HTERT RPE-1 (cell line): ENCODE measurements around the gene SACS.

ENCODE experiments used
- in situ Hi-C: fragments of 300-500 bp; cut with MboI; formaldehyde crosslinking; loops from 4 replicates; pipeline ENCODE4 v1.14.3; 2020; ENCODE audit warnings: low sequenced_read_pairs

Gene SACS, protein sequence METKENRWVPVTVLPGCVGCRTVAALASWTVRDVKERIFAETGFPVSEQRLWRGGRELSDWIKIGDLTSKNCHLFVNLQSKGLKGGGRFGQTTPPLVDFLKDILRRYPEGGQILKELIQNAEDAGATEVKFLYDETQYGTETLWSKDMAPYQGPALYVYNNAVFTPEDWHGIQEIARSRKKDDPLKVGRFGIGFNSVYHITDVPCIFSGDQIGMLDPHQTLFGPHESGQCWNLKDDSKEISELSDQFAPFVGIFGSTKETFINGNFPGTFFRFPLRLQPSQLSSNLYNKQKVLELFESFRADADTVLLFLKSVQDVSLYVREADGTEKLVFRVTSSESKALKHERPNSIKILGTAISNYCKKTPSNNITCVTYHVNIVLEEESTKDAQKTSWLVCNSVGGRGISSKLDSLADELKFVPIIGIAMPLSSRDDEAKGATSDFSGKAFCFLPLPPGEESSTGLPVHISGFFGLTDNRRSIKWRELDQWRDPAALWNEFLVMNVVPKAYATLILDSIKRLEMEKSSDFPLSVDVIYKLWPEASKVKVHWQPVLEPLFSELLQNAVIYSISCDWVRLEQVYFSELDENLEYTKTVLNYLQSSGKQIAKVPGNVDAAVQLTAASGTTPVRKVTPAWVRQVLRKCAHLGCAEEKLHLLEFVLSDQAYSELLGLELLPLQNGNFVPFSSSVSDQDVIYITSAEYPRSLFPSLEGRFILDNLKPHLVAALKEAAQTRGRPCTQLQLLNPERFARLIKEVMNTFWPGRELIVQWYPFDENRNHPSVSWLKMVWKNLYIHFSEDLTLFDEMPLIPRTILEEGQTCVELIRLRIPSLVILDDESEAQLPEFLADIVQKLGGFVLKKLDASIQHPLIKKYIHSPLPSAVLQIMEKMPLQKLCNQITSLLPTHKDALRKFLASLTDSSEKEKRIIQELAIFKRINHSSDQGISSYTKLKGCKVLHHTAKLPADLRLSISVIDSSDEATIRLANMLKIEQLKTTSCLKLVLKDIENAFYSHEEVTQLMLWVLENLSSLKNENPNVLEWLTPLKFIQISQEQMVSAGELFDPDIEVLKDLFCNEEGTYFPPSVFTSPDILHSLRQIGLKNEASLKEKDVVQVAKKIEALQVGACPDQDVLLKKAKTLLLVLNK (N-terminal part only)

DNA sequence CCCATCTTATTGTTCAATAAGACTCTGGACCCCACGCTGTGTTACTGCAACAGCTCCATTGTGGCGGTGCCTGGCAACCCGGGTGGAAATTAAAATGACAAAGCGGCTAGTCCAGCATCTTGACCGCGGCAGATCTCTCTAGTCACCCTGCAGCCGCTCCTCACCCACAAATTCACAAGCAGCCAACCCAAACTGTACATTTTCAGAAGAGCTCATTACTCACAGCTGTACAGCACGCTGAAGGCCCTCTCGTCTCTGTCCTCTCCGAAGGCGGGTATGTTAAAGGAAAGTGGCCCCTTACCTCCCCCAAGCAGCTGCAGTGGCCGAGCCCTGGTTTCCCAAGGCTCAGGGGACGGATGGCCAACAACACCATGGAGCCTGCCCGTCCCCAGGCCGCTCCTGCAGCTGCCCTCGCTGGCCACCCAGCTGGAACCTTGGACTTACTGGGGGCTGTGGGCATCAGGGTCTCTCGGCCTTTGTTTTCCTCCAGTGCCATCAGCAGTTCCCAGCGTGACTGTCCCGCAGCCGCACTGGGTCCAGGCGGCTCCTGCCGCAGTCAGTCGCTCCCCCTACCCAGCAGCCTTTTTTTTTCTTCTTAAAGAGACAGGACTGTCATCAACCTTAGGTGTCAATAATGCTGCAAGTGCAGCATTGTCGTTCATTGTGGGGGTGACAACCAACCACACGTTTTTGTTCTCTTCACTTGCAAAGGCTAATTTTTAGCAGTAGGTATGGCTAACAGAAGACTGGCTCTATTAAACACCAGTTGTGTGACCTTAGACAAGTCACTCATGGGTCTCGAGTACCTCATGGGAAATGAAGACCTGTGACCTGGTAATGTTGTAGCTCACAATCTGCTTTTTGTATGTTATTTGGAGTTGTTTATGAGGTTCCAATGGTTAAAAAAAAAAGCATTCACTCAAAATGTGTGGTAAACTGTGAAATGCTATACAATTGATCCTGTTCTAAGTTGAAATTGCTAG is at the start of gene SACS:
TSS of gene SACS (minus strand) at position 532 of the 983 bp plus-strand sequence. CDS start 22,463 bp downstream, outside the sequence.
- in situ Hi-C loops, result no loop called here

DNA sequence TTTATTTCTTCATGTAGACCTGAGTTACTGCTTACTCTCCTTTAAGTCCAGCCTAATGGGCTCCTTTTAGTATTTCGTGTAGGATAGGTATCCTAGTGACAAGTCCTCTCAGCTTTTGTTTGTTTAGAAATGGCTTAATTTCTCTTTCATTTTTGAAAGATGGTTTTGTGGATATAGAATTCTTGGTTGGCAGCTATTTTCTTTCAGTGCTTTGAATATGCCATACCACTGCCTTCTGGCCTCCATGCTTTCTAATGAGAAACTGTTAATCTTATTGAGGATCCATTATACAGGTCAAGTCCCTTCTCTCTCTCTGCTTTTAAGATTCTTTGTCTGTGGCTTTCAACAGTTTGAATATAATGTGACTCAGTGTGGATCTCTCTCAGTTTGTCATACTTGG is 46.8 kb upstream of the SACS start:
- in situ Hi-C loops, result no loop called here

DNA sequence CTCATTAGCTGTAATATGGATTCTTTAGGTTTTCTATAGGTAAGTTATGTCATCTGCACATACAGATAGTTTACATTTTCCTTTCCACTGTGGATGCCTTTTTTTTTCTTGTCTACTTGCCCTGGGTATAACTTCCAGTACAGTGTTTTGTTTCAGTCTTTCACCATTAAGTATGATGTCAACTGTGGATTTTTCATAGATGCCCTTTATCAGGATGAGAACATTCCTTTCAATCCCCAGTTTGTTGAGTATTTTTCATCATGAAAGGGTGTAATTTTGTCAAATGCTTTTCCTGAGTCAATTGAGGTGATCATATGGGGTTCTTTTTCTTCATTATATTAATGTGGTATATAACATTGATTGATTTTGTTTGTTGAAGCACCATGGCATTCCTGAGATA is 43.6 kb upstream of the SACS start:
- in situ Hi-C loops, result no loop called here

DNA sequence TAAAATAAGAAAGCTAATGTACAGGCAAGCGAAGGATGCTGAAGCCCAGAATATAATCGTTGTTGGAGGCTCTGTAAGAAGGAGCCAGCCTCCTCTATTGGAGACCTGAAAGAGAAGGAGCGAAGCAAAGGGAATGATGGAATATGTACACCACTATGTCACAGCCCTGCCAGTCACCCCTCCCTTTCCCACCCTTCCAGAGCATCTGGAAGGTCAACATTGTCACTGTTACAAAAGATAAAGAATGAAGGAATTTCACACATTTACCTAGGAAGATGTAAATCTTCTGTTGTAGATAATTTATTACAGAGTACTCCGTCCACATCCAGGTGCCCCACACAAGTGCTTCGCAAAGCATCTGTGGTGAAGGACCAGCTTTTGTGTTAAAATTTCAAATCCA is 39.7 kb upstream of the SACS start:
- in situ Hi-C loops, result no loop called here

DNA sequence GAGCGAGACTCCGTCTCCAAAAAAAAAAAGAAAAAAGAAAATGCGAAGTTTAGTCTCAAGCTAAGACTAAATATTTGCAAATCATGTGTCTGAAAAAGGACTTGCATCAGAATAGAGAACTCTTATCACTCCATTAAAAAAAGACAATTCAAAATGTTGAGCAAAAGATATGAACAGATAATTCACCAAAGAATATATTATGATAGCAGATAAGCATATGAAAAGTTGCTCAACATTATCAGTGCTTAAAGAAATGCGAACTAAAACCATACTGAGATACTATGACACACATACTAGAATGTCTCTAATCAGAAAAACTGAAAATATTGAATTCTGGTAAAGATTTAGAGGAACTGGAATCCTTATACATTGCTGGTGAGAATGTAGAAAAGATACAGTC is 38.7 kb upstream of the SACS start:
- in situ Hi-C loops, result no loop called here

DNA sequence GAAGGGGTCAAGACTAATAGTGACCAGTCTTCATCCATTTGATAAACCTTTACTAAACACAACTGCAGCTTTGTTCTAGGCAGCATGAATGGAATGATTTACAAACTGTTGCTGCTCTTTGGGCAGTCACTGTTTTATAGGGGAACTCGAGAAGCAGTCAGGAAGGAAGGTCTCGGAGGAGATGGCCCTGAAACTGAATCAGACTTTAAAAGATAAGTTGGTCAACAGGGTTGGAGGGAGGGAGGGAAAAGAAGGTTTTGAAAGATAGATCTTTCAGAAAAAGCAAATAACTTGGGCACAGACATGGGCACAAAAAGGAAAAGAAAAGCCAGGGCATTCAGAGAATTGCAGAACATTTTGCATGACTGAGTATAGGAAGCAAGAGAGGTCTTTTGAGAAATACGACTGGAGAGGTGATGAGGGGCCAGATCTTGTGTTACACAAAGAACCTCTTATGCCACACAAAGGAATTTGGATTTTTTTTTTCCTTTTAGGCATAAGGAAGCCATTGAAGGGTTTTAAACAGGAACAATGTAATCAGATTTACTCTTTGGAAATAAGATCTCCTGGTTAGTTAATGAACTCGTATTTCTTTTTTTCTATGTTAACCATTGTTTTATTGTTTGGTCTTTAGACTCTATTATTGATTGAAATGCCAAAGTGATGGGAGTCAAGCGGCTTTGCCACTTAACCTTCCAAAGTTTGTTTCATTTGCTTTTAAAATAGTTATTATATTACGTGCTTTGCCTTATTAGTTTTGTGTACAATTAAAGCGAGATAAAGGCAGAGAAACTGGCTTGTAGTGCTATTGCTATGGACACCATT is 37.5 kb upstream of the SACS start:
- in situ Hi-C loops, result no loop called here

DNA sequence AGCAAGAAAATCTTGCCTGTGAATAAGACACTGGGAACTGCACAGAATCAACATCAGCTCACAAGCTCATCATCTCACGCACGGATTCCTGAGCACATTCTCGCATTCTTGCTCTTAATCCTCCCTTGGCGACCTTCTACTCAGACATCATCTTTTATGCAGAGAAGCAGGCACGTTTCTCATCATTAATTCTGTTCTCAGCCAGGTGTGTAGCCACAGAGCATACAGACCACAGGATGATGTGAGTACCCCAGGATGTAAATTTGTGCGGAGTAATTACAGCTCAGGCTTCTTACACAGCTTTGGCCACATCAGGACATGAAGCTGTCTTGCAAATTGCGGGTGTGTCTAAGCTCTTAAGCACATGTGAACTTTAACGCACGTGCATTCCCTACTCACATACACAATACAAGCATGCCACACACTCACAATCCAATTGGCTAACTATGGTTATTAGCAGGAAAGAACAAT is 36.5 kb upstream of the SACS start:
- in situ Hi-C loops, result no loop called here

DNA sequence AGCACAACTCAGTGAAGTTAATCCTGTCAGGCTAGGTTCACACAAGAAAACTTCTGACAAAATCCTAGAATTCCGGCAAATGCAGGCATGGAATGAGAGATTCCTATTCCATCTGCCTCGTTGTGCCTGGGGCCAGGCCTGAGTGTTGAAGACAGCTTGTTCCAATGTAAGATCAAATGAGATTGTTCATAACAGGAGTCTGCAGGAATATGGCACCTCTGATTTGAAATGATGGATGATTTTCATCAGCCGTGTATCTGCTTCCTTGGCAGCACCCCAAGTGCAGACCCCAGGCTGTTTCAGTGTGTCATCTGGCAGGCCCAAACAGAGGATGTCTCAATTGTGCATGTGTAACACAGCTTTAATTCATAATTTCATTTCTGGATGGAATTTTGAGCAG is 35.3 kb upstream of the SACS start:
- in situ Hi-C loops, result no loop called here

DNA sequence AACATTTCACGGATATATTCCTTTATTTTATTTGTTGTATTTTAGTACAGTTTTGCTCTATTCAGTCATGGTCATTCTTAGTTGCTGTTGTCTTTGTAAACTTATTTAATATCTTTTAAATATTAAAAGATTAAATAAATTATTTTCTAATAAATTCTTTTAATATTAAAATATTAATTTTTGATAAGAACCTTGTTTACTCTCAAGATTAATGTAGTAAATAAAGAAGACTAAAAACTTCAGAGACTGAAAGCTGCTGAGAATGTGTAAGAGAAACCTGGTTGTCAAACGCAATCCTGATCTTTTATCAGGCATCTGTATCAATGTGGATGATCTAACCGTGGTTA is 34.4 kb upstream of the SACS start:
- in situ Hi-C loops, result no loop called here

DNA sequence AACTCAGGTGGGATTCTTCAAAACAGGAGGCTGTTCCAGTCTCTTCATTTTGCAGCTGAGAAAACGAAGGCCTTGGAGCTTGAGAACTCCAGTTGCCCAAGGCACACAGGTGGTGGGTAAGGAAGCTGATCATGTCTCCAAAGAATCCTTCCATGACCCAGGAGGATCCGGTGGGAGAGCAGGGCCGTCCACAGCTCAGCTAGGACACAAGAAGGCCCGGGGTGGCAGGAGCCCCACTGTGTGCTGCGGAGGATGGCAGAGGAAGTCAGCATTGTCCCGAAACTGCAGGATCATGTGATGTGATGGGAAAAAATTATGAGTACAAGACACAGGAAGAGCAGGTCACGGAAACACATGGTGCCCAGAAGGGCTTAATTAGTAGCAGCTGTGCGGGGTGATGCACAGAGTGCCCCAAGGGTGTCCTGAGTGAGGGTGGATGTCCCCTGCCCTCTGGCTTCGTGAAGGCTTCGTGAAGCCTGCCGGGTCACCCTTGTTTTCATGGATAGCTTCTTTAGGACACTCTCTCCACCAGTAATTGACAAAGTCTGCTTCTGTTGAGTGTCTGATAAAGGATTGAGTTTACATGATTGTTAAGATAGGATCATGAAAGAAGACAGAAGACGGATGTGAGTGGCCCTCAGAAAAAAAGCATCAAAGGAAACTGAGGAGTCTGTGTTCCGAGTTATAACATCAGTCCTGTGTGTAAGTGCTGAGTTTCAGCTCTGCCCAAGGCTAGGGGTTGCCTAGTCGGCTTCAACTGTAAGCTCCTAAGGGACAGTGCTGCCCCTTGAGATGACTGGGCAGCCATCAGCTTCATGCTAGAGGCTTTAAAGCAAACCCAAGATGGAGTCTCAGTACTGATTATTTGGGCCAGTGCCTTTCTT is 33.8 kb upstream of the SACS start:
- in situ Hi-C loops, result no loop called here

DNA sequence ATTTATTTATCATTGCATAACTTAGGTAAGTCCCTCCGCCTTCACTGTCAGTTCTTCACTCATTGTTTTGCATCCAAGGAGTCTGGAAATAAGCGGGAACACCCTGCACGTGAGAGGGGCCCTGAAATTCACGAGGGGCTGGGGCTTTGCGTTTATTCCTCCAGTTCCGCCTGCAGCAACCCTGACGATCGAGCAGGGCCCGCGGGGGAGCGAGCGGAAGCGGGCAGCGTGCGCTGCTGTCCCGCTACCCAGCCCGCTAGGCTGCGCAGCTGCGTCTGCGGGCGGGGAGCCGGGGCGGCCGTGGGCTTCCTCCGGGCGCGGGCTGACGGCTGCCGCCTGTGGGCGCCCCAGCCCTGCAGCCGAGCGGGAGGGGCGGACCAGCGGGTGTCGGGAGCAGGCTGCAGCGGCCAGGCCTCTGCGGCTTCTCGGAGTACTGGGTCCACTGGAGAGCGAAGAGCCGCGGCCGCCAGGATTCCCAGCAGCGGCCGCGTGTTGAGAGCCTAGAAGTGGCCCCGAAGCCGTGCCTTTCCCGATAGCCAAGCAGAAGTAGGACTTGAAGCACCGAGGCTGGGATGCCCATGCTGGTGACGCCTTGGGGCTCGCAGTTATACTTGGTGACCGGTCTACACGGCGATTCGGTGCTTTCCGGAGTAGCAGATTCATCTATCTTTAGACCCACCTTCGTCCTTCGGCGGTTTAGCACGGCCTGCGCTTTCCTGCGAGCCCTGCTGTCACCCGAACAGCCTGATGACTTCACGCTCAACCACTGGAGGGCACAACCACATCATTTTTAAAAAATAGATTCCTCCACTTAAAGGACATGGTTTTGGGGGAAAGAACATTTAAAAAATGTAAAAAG is 32.9 kb upstream of the SACS start:
- in situ Hi-C loops, result no loop called here

DNA sequence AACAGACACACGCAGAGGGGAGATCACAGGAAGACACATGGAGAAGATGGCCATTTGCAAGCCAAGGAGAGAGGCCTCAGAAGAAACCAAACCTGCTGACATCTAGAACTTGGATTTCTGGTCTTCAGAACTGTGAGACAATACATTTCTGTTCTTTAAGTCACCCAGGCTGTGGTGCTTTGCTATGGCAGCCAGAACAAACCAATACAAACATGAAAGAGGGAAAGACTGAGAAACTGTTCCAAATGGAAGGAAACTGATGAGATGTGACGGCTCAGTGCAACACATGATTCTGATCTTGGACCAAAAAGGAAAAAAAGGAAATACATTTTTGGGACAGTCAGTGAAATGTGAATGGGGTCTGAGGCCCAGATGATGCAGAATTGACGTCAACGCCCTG is 30.2 kb upstream of the SACS start:
- in situ Hi-C loops, result no loop called here

DNA sequence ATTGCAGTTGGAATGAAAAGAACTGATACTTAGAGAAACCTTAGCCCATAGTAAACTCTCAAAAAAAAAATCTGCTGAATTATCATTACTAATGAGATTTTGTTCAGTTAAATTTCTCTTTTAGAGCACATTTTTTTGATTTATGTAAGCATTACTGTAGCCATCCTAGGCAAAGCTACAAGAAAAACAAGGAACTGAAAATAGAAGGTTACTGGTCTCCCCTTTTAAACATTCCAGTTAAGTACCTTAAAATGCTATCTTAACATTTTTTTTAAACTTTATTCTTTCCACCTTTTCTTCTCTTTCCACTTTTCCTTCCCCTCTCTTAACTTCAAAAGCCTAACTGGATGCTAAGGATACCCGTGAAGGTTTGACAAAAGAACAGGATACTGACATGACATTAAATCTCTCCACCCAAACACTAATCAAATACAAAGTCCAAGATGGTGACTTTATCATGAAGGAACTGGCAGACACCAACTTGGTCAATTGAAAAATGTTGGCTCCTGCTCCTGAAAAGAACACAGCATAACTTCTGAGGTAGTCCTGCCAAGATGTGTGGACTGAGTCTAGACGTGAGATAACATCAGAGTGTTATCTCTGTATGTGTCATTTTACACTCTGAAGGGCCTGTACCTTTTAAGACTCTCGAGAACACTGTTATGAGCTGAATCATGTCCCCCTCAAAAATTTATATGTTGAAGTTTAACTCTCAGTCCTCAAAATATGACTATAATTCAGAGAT is 29.5 kb upstream of the SACS start:
- in situ Hi-C loops, result no loop called here

DNA sequence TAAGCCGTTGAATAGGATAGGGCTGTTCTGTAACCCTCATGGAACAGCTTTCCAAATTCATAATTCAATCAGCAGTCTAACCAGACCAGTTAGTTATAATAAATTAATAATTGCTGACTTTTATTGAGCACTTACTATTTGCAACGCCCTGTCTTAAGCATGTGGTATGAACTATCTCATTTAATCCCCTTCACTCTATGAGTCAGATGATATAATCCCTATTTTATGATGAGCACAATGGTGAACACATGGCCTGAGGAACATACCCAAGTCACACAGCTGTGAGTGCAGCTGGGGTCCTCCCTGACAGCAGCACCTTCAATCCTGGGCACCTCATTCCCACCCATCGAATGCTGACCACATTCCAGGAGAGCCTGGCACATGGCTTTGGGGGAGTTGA is 28.0 kb upstream of the SACS start:
- in situ Hi-C loops, result no loop called here

DNA sequence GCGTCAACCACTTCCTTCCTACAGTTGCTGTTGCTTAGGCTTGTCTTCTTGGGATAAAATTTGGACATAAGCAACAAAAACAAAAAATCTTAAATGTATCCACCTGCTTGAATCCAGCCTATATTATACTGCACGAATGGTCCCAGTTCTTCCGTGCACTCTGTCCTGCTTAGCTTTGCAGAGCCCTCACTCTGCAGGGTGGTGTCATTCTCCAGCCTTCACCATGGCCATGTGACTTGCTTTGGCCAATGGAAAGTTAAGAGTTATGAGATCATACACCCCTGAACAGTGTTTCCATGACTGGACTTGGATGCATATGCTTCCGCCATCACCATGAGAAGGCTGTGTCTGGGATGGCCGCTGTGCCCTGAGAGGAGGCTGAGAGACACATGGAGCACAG is 27.4 kb upstream of the SACS start:
- in situ Hi-C loops, result no loop called here

DNA sequence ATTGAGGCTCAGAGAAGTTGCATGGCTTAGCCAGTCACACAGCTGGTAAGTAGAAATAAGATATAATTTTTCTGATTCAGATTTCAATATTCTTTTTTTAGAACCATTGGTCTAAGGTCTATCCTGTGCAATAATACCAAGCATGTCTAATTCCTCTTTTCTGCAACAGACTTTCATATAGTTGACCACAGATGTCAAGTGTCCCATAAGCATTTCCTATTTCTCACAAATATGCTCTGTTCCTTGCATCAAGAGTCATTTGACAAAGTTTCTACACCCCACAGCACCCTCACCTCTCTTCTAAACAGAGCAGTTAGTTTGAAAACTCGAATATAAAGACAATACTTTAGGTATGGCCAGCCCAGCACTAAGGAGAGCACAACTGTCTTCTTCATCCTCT is 26.8 kb upstream of the SACS start:
- in situ Hi-C loops, result no loop called here

DNA sequence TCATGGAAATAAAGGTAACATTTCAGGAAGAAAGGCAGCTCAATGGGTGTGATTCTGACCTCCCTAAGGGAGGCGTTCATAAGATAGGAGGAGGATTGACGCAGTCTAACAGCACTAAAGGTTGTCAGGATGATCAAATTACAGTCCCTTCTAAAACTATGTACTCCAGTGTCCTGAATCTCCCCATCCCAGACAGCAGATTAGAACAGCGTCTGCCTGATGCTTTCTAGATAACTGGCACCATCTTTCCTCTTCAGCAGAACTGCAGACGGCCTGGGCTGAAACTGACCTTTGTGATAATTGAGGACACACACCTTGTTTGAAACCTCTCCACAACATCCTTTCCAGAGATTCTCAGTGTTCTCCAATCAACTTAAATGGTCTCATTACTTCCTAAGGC is 25.5 kb upstream of the SACS start:
- in situ Hi-C loops, result no loop called here
